Measurements from ENCODE around the gene MAP7D3.
A peak's percentile ranks its signal among the peaks of the same experiment; 100 is the strongest.

MAP7D3 gene

DNA sequence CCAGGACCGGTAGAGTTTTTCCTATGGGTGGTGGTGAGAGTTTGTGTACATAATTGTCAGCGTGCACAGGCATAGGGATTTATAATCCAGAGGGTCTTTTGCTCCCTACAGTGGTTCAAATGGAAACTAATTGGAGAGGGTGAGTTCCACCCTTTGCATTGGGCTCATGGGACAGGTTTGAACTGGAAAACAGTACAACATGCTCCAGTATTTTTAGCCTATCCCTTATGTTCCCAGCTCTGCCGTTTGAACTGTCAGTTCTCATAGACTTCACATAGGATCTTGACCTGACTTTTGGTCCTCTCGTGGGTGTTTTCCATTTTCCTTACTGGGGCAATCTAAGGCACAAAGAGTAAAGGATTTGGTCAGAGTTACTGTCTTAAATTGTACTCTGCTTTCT, 72.1 kb downstream of the MAP7D3 start:
- no peak for DNase-seq

DNA sequence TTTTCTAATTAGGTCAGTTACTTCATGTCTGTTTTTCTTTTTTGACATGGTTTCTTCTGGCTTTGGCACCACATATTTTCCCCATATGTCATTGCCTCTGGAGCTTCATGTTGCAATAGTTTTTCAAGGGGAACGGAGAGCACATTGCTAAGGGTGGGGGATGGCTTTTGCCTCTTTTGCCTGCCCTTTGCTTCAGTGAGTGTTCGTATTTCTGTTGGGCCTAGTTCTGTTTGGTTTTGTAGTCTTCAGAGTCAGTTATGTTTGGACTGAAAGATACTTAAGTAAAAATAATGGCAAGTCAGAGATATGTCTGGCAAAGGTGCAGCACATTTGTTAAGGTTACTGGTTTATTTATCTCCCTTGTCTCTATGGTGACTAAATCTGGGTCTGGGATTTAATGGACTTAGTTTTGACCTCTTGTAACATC, 74.8 kb downstream of the MAP7D3 start:
- DNase-seq = no peak

DNA sequence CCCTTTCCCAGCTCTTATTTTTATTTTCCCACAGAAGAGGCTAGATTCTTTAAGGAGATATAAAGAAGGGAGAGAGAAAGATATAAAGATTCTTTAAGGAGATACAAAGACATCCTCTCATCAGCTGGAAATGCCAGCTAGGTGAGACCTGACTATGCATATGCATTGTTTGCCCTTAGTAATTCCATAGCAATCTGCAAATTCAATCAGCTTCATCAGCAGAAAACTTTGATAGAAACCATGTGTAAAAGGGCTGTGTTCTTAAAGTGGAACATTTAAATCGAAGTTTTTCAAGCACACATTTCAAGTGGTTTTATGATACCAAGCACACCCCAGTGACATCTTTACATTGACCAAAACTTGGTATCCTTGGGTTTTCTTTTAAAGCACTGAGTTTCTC, 79.8 kb downstream of the MAP7D3 start:
- DNase-seq = no peak

DNA sequence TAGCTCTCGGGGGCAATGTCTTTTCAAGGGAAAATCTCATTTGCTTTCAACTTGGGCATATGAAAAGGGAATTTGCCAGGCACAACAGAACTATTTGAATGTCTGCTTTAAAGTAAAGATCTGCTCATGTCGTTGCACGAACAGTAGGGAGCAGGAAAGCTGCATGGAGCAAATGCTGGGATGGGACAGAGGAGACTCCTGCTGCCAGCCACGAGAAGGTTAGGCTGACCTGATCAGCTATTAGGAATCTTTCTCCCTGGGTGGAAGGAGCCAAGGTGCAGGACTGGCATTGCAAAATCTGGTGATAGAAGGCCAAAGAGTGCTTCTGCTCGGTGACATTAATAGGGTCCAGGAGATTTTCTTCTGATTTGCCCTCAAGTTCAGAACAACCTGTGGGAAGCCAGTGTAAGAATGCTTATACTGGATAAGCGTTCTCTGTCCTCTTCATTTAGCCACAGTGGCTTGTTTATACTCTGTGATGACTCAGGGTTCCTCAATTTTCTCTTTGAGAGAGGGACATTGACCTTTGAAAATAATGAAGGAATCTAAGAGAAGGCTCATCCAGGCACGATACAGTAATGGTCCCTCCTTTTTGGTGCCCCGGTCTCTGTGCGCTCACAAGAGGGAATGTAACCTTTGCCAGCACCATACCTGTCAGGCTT, 80.9 kb downstream of the MAP7D3 start:
- DNase-seq = no peak

DNA sequence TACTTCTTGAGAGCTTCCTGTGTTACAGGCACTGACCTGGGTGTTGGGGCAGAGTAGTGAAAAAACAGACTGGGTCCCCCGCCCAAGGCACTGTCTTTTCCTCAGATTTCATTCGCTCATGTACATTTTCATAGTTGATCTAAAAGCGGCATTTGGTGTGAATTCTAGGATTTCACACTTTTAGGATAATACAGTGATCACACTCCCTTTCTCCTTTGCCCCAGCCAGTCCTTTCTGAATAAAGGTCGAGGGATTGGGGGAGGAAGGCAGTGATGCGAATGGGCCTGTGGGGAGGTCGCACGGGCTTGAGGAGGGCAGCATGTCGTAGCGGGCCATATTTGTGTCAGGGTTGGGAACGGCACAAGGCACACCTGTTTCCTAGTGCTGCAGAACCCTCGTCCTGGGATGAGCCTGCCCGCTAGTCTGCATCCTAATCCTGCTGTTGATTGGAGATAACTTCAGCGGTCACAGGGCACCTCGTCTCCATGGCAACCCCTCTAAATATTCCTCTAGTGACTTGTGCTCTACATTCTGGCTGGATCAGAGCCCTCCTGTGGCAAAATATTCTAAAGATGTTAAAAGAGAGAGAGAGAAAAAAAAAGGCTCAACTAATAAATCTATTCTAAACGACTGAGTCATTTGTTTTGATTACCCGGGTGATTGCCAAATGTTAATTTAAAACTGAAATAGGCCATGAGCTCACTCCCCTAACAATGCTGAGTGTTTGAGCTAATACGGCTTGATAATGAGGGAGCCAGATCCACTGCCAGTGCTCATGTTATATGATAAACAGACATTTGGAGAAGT, 82.1 kb downstream of the MAP7D3 start:
- DNase-seq = peak in 1 of 14 donors; percentile 34

DNA sequence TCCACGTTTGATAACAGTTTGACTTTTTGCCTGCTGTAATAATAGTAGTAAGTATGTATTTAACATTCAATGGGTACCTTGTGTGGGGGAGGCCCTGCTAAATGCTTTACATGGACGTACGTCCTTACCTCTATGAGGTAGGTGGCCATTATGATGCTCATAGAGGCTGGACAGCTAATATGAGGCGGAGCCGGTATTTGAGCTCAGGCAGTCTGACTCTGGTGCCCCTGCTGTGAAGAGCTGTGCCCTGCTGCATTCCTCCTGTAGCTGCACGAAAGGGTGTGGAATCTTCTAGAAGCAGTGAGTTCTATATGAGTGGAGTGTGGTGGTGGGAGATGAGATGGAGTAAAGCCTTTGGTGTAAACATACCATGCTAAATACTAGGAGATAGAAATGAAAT, 83.2 kb downstream of the MAP7D3 start:
- peak in 1 of 14 donors; percentile 1 for DNase-seq

DNA sequence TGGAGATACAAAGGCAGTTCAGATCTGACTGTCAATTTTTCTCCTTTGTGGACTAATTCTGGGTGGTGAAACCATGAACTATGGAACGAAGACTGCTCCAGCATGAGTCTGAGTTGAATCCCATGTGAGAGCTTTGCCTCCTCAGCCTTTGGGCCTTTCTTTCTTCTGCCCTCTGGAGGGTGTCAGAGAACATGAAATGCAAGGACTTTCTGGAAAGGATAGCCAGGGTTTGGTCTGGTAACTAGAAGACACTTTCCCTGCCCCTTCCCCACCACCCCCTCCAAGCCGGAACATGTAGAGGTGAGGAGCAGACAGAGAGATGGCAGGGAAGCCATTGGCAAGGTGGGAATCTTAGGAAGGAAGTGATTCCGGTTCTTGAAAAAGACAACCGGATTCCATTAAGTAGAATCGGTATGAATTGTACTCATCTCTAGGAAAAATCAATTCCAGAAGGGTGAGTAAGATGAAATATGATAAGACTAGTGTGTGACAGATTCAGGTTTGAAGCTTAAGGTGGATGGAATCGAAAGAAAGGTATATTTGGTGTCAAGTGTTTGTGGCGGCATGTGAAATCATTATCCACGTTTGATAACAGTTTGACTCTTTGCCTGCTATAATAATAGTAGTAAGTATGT, 84.9 kb downstream of the MAP7D3 start:
- DNase-seq = peak in 1 of 14 donors; percentile 14

DNA sequence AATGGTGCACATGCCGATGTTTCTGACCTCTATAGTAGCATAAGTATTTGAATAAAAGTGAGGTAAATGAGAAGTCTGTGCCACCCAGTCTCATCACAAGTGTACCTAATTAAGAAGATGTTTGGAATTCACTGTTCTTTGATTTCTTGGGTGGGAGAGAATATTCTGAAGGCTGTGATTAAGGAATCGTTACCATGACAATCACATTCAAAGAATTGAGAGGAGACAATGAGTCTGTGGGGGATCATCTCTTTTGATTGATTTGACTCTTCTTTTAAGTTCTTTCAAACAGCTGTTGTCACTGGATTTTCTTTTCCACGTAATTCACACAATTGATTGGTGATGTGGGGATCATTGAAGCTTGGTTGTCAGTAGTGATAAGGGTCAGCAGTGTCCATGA, 85.8 kb downstream of the MAP7D3 start:
- DNase-seq = no peak

DNA sequence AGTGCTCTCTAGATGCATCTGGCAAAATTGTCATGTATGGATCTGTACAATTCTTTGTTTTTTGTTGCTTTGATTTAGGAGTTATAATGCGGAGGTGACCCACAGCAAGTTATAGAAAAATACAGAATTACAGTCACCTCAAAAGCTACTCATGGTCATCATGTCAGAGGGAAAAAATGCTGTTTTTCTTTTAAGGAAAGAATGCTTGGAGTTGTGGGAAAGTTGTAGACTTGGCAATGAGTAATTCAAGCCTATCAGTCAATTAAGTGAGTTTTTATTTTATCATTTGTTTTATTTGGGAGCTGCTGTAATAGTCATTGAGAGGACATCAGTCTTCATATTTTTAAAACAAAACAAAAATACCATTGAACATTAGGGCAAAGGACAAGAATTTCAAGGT, 87.5 kb downstream of the MAP7D3 start:
- no peak for DNase-seq
